WTC11 (cell line): Measurements from ENCODE around the gene FAM193B. TPM values are rescaled to one million over a fixed set of nuclear protein-coding genes. Genes with fewer than 3 reads are reported as not detected.

Source experiments
- ATAC-seq: fragments of 200-7000 bp; cut with Tn5 transposase; 2 replicates; pipeline ENCODE4 v1.10.0; 2021; ENCODE audit warnings: mild to moderate bottlenecking, moderate library complexity
- CTCF ChIA-PET: fragments of 300-600 bp; sonication (Branson Sonifier 250); formaldehyde crosslinking; loops from one replicate; lab custom pipeline; 2021; ENCODE audit warnings: antibody characterized with exemption; lab: Charles Lee
- POLR2A ChIA-PET: fragments of 350-600 bp; sonication (Branson Sonifier 250); formaldehyde crosslinking; loops from one replicate; lab custom pipeline; 2021; ENCODE audit warnings: antibody characterized with exemption; lab: Charles Lee
- DNase-seq: peaks from one replicate; pipeline ENCODE4 v3.0.0; 2021; ENCODE audit warnings: low spot score
- H3K27ac Mint-ChIP-seq: 2 replicates; pipeline ENCODE4 v1.8.0; 2021; ENCODE audit warnings: mixed read lengths
- H3K27me3 Mint-ChIP-seq: 2 replicates; pipeline ENCODE4 v1.8.0; 2021; ENCODE audit warnings: low read depth, mild to moderate bottlenecking, moderate library complexity, mixed read lengths
- H3K36me3 Mint-ChIP-seq: 2 replicates; pipeline ENCODE4 v1.8.0; 2021; ENCODE audit warnings: mixed read lengths
- H3K4me1 Mint-ChIP-seq: 2 replicates; pipeline ENCODE4 v1.8.0; 2022; ENCODE audit warnings: mixed read lengths
- H3K4me3 Mint-ChIP-seq: 2 replicates; pipeline ENCODE4 v1.8.0; 2021; ENCODE audit warnings: mild to moderate bottlenecking, moderate library complexity, mixed read lengths
- H3K9me3 Mint-ChIP-seq: 2 replicates; pipeline ENCODE4 v1.8.0; 2021; ENCODE audit warnings: mixed read lengths
- IRF2 ChIP-seq: sonication (generic); formaldehyde crosslinking; IDR thresholded peaks from 2 replicates; pipeline ENCODE4 v1.8.0; 2022; ENCODE audit warnings: low read depth, missing genetic modification reagents, borderline replicate concordance
- RORB ChIP-seq: fragments of 250-450 bp; sonication (Bioruptor Pico); IDR thresholded peaks from 2 replicates; pipeline ENCODE4 v1.9.0; 2021; ENCODE audit warnings: mild to moderate bottlenecking
- TP53 ChIP-seq: sonication (generic); formaldehyde crosslinking; IDR thresholded peaks from 2 replicates; pipeline ENCODE4 v1.8.1; 2023; ENCODE audit warnings: mild to moderate bottlenecking, missing genetic modification reagents
- ZNF121 ChIP-seq: sonication (generic); formaldehyde crosslinking; IDR thresholded peaks from 2 replicates; pipeline ENCODE4 v1.8.0; 2023; ENCODE audit warnings: missing genetic modification reagents
- total RNA-seq: library from RNA; stranded (reverse); gene quantifications from 3 replicates; pipeline ENCODE4 v1.2.3, GENCODE V29; 2021
- TF ChIP-seq, protein P1 (sequence below): sonication (generic); formaldehyde crosslinking; IDR thresholded peaks from 2 replicates; pipeline ENCODE4 v1.8.0; 2022; ENCODE audit warnings: mild to moderate bottlenecking, missing genetic modification reagents
- TF ChIP-seq, protein P2 (sequence below): sonication (generic); formaldehyde crosslinking; IDR thresholded peaks from 2 replicates; pipeline ENCODE4 v1.8.1; 2023; ENCODE audit warnings: mild to moderate bottlenecking, missing genetic modification reagents
- TF ChIP-seq, protein P3 (sequence below): sonication (generic); formaldehyde crosslinking; IDR thresholded peaks from 2 replicates; pipeline ENCODE4 v1.8.1; 2023; ENCODE audit warnings: mild to moderate bottlenecking, missing genetic modification reagents, moderate library complexity
- TF ChIP-seq, protein P4 (sequence below): sonication (generic); formaldehyde crosslinking; IDR thresholded peaks from 2 replicates; pipeline ENCODE4 v1.8.0; 2022; ENCODE audit warnings: missing genetic modification reagents
- TF ChIP-seq, protein P5 (sequence below): sonication (generic); formaldehyde crosslinking; IDR thresholded peaks from 2 replicates; pipeline ENCODE4 v1.8.1; 2023; ENCODE audit warnings: mild to moderate bottlenecking, missing genetic modification reagents, moderate library complexity
- TF ChIP-seq, protein P6 (sequence below): sonication (generic); formaldehyde crosslinking; IDR thresholded peaks from 2 replicates; pipeline ENCODE4 v1.8.1; 2023; ENCODE audit warnings: mild to moderate bottlenecking, moderate library complexity, missing genetic modification reagents
- TF ChIP-seq, protein P7 (sequence below): sonication (generic); formaldehyde crosslinking; IDR thresholded peaks from 2 replicates; pipeline ENCODE4 v1.8.1; 2023; ENCODE audit warnings: mild to moderate bottlenecking, missing genetic modification reagents, borderline replicate concordance

The FAM193B gene
- total RNA-seq, 1 experiment from 2014 or later = 101 TPM

DNA sequence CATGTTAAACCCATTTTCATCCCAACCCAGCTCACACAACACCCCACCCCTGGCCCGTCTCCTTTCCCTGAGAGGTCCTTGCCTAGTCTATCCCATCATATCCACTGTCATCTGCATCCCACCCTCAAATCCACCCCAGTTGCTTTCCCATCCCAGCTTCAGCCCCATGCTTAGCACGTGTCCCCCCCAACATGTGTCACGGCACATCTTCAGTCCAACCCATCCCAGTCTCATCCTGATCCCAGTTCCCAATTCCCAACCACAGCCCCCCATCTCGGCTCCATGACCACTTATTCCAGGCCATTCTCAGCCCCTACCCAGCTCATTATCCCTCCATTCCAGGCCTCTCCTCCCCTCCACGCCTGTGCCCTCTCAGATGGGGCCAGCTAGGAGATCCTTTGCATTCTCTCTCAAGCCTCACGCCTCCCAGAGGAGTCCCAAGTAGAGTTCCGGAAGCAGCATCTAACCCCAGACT, 80.3 kb downstream of the FAM193B start:
- no peaks in the 10 kb centered on the region for H3K27me3 Mint-ChIP-seq
- H3K4me3 Mint-ChIP-seq = peak overlapping the region; percentile 64
- peaks cover 6% of the 10 kb centered on the region for H3K36me3 Mint-ChIP-seq
- peaks cover 56% of the 10 kb centered on the region for H3K4me1 Mint-ChIP-seq
- CTCF ChIA-PET = interaction anchor here (1.1 to 16.7 kb wide), 5 partner anchors 17 to 164 kb away, joined by 3 to 230 read pairs (median 6); partner anchors contain the start of gene PDLIM7
- H3K27ac Mint-ChIP-seq = peak overlapping the region; percentile 69
- POLR2A ChIA-PET = interaction anchor here (0.5 to 6.0 kb wide), 3 partner anchors 15 to 595 kb away, joined by 3 to 53 read pairs (median 5); partner anchors contain the start of gene PDLIM7
- no peak for DNase-seq
- TF ChIP-seq IRF2 (CRISPR knock-in tag) (no peak), TP53 (CRISPR knock-in tag) (0 out of 2 replicates have a peak, but pooled peaks have one; percentile 24), ZNF121 (CRISPR knock-in tag) (peak; percentile 49; the same call in 1 of the 2 replicates)
- TF ChIP-seq, protein P1, sequence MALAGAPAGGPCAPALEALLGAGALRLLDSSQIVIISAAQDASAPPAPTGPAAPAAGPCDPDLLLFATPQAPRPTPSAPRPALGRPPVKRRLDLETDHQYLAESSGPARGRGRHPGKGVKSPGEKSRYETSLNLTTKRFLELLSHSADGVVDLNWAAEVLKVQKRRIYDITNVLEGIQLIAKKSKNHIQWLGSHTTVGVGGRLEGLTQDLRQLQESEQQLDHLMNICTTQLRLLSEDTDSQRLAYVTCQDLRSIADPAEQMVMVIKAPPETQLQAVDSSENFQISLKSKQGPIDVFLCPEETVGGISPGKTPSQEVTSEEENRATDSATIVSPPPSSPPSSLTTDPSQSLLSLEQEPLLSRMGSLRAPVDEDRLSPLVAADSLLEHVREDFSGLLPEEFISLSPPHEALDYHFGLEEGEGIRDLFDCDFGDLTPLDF (CRISPR knock-in tag) = no peak
- TF ChIP-seq, protein P2, sequence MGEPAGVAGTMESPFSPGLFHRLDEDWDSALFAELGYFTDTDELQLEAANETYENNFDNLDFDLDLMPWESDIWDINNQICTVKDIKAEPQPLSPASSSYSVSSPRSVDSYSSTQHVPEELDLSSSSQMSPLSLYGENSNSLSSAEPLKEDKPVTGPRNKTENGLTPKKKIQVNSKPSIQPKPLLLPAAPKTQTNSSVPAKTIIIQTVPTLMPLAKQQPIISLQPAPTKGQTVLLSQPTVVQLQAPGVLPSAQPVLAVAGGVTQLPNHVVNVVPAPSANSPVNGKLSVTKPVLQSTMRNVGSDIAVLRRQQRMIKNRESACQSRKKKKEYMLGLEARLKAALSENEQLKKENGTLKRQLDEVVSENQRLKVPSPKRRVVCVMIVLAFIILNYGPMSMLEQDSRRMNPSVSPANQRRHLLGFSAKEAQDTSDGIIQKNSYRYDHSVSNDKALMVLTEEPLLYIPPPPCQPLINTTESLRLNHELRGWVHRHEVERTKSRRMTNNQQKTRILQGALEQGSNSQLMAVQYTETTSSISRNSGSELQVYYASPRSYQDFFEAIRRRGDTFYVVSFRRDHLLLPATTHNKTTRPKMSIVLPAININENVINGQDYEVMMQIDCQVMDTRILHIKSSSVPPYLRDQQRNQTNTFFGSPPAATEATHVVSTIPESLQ (CRISPR knock-in tag) = no peak
- TF ChIP-seq, protein P3, sequence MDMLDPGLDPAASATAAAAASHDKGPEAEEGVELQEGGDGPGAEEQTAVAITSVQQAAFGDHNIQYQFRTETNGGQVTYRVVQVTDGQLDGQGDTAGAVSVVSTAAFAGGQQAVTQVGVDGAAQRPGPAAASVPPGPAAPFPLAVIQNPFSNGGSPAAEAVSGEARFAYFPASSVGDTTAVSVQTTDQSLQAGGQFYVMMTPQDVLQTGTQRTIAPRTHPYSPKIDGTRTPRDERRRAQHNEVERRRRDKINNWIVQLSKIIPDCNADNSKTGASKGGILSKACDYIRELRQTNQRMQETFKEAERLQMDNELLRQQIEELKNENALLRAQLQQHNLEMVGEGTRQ (CRISPR knock-in tag) = no peak
- TF ChIP-seq, protein P4, sequence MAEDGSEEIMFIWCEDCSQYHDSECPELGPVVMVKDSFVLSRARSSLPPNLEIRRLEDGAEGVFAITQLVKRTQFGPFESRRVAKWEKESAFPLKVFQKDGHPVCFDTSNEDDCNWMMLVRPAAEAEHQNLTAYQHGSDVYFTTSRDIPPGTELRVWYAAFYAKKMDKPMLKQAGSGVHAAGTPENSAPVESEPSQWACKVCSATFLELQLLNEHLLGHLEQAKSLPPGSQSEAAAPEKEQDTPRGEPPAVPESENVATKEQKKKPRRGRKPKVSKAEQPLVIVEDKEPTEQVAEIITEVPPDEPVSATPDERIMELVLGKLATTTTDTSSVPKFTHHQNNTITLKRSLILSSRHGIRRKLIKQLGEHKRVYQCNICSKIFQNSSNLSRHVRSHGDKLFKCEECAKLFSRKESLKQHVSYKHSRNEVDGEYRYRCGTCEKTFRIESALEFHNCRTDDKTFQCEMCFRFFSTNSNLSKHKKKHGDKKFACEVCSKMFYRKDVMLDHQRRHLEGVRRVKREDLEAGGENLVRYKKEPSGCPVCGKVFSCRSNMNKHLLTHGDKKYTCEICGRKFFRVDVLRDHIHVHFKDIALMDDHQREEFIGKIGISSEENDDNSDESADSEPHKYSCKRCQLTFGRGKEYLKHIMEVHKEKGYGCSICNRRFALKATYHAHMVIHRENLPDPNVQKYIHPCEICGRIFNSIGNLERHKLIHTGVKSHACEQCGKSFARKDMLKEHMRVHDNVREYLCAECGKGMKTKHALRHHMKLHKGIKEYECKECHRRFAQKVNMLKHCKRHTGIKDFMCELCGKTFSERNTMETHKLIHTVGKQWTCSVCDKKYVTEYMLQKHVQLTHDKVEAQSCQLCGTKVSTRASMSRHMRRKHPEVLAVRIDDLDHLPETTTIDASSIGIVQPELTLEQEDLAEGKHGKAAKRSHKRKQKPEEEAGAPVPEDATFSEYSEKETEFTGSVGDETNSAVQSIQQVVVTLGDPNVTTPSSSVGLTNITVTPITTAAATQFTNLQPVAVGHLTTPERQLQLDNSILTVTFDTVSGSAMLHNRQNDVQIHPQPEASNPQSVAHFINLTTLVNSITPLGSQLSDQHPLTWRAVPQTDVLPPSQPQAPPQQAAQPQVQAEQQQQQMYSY (CRISPR knock-in tag) = no peak
- TF ChIP-seq, protein P5, sequence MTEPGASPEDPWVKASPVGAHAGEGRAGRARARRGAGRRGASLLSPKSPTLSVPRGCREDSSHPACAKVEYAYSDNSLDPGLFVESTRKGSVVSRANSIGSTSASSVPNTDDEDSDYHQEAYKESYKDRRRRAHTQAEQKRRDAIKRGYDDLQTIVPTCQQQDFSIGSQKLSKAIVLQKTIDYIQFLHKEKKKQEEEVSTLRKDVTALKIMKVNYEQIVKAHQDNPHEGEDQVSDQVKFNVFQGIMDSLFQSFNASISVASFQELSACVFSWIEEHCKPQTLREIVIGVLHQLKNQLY (CRISPR knock-in tag) = no peak
- TF ChIP-seq, all 79 proteins: peak for 2
- no peaks in the 10 kb centered on the region for H3K9me3 Mint-ChIP-seq
- 0 out of 2 replicates have a peak, but pooled peaks have one; percentile 0 for ATAC-seq

DNA sequence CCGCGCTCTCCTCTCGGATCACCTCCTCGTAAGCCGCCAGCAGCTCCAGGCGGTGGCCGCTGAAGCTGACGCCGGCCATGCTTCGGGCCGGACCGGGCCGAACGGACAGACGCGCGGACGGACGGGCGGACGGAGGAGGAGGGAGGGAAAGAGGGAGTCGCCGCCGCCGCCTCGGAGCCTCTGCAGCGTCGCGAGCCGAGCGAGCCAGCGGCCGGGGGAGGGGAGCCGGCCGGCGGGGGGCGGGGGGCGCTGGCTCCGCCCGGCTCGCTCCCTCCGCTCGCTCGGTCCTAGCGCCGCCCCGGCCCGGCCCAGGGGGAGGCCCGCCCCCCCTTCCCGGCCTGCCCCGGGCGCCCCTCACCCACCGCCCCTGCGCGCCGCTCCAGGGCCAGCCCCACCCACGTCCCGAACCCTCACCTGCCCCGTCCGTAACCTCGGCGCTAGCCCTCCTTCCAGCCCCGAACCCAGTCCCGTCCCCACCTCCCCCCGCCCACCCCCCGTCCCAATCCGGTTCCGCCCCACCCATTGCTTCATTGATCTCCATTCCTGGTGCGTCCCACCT, 80.8 kb downstream of the FAM193B start, which contains the start of gene DBN1:
TSS of gene DBN1 (minus strand) at position 192 of the 559 bp plus-strand sequence. CDS start at position 79, 113 bp downstream.
- Mint-ChIP-seq H3K27ac (peak within 1 kb of the TSS; percentile 69), H3K9me3 (no peaks in the 10 kb centered on the region), H3K4me1 (peaks cover 56% of the 10 kb centered on the region), H3K27me3 (no peaks in the 10 kb centered on the region), H3K36me3 (peaks cover 11% of the 10 kb centered on the region), H3K4me3 (peak within 1 kb of the TSS; percentile 76)
- TF ChIP-seq RORB = no peak
- TF ChIP-seq, protein P6, sequence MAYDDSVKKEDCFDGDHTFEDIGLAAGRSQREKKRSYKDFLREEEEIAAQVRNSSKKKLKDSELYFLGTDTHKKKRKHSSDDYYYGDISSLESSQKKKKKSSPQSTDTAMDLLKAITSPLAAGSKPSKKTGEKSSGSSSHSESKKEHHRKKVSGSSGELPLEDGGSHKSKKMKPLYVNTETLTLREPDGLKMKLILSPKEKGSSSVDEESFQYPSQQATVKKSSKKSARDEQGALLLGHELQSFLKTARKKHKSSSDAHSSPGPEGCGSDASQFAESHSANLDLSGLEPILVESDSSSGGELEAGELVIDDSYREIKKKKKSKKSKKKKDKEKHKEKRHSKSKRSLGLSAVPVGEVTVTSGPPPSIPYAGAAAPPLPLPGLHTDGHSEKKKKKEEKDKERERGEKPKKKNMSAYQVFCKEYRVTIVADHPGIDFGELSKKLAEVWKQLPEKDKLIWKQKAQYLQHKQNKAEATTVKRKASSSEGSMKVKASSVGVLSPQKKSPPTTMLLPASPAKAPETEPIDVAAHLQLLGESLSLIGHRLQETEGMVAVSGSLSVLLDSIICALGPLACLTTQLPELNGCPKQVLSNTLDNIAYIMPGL (CRISPR knock-in tag) = peak; percentile 7; the same call in 1 of the 2 replicates
- TF ChIP-seq, protein P7, sequence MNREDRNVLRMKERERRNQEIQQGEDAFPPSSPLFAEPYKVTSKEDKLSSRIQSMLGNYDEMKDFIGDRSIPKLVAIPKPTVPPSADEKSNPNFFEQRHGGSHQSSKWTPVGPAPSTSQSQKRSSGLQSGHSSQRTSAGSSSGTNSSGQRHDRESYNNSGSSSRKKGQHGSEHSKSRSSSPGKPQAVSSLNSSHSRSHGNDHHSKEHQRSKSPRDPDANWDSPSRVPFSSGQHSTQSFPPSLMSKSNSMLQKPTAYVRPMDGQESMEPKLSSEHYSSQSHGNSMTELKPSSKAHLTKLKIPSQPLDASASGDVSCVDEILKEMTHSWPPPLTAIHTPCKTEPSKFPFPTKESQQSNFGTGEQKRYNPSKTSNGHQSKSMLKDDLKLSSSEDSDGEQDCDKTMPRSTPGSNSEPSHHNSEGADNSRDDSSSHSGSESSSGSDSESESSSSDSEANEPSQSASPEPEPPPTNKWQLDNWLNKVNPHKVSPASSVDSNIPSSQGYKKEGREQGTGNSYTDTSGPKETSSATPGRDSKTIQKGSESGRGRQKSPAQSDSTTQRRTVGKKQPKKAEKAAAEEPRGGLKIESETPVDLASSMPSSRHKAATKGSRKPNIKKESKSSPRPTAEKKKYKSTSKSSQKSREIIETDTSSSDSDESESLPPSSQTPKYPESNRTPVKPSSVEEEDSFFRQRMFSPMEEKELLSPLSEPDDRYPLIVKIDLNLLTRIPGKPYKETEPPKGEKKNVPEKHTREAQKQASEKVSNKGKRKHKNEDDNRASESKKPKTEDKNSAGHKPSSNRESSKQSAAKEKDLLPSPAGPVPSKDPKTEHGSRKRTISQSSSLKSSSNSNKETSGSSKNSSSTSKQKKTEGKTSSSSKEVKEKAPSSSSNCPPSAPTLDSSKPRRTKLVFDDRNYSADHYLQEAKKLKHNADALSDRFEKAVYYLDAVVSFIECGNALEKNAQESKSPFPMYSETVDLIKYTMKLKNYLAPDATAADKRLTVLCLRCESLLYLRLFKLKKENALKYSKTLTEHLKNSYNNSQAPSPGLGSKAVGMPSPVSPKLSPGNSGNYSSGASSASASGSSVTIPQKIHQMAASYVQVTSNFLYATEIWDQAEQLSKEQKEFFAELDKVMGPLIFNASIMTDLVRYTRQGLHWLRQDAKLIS (CRISPR knock-in tag) = no peak
- CTCF ChIA-PET = interaction anchor here (1.1 to 16.7 kb wide), 8 partner anchors 16 to 164 kb away, joined by 3 to 230 read pairs (median 9); partner anchors contain the start of gene PDLIM7
- ATAC-seq (peak; percentile 51), DNase-seq (peak; percentile 64)
- POLR2A ChIA-PET = interaction anchor here (0.5 to 6.0 kb wide), 3 partner anchors 18 to 595 kb away, joined by 3 to 53 read pairs (median 17); partner anchors contain the start of gene PDLIM7
